Measurements from ENCODE around the gene RAD9A.

Gene RAD9A

GRCh38 chr11:67376873-67377808 is 14.6 kb upstream of the RAD9A start:
- TF ChIP-seq ISL1 (CRISPR knock-in tag; IDR thresholded peaks at IDR 0.05), result no peak
- no peak for TF ChIP-seq OSR1 (CRISPR knock-in tag; IDR thresholded peaks at IDR 0.05)
- no peak for TF ChIP-seq CSDC2 (CRISPR knock-in tag; IDR thresholded peaks at IDR 0.05)
- no peak for TF ChIP-seq ZNF565 (CRISPR knock-in tag; conservative IDR thresholded peaks at IDR 0.05; ENCODE audit: low read depth)
- TF ChIP-seq ZC3H10 (CRISPR knock-in tag; IDR thresholded peaks at IDR 0.05), result no peak
- no peak for TF ChIP-seq ZFP3 (CRISPR knock-in tag; IDR thresholded peaks at IDR 0.05)
- TF ChIP-seq TOX (CRISPR knock-in tag; IDR thresholded peaks at IDR 0.05; ENCODE audit: borderline replicate concordance), result no peak
- TF ChIP-seq TSHZ2 (CRISPR knock-in tag; IDR thresholded peaks at IDR 0.05), result no peak
- TF ChIP-seq CSRNP3 (CRISPR knock-in tag; IDR thresholded peaks at IDR 0.05), result no peak
- no peak for ATAC-seq

GRCh38 chr11:67378544-67378943 is 13.2 kb upstream of the RAD9A start:
- TF ChIP-seq CSDC2 (CRISPR knock-in tag; IDR thresholded peaks at IDR 0.05), result no peak
- TF ChIP-seq GLIS3 (CRISPR knock-in tag; IDR thresholded peaks at IDR 0.05), result no peak
- TF ChIP-seq TSHZ2 (CRISPR knock-in tag; IDR thresholded peaks at IDR 0.05), result no peak
- TF ChIP-seq TCF4 (CRISPR knock-in tag; IDR thresholded peaks at IDR 0.05; ENCODE audit: borderline replicate concordance), result no peak
- no peak for TF ChIP-seq POU6F1 (CRISPR knock-in tag; IDR thresholded peaks at IDR 0.05; ENCODE audit: borderline replicate concordance, low read depth)
- no peak for TF ChIP-seq PATZ1 (CRISPR knock-in tag; IDR thresholded peaks at IDR 0.05; ENCODE audit: borderline replicate concordance)
- no peak for TF ChIP-seq ESRRG (CRISPR knock-in tag; IDR thresholded peaks at IDR 0.05)
- no peak for TF ChIP-seq TOX (CRISPR knock-in tag; IDR thresholded peaks at IDR 0.05; ENCODE audit: borderline replicate concordance)
- TF ChIP-seq ZFP30 (CRISPR knock-in tag; IDR thresholded peaks at IDR 0.05), result no peak
- no peak for TF ChIP-seq ISL1 (CRISPR knock-in tag; IDR thresholded peaks at IDR 0.05)
- no peak for TF ChIP-seq CSRNP3 (CRISPR knock-in tag; IDR thresholded peaks at IDR 0.05)
- TF ChIP-seq ZNF8 (CRISPR knock-in tag; IDR thresholded peaks at IDR 0.05), result no peak
- no peak for TF ChIP-seq ZC3H10 (CRISPR knock-in tag; IDR thresholded peaks at IDR 0.05)
- TF ChIP-seq ZFP3 (CRISPR knock-in tag; IDR thresholded peaks at IDR 0.05), result no peak
- TF ChIP-seq PPARA (CRISPR knock-in tag; IDR thresholded peaks at IDR 0.05; ENCODE audit: borderline replicate concordance), result no peak
- ATAC-seq, result no peak
